ENCODE results near the gene EGFR.

GRCh38 chr7:55165176-55165861 is 146.5 kb downstream of the EGFR start:
- TF ChIP-seq POLR2AphosphoS5 (IDR thresholded peaks at IDR 0.05) (no peak), CTCF (IDR thresholded peaks at IDR 0.05) (no peak), POLR2A (IDR thresholded peaks at IDR 0.05; ENCODE audit: low read depth) (no peak)

All from esophagus muscularis mucosa (tissue), 3 donors.